ENCODE results near the gene TCF25.
"Not testable (repeated sequence)": the region's sequence is repeated elsewhere in the genome, so short reads cannot be mapped to it uniquely, and the experiment has no call there.

Gene TCF25

DNA sequence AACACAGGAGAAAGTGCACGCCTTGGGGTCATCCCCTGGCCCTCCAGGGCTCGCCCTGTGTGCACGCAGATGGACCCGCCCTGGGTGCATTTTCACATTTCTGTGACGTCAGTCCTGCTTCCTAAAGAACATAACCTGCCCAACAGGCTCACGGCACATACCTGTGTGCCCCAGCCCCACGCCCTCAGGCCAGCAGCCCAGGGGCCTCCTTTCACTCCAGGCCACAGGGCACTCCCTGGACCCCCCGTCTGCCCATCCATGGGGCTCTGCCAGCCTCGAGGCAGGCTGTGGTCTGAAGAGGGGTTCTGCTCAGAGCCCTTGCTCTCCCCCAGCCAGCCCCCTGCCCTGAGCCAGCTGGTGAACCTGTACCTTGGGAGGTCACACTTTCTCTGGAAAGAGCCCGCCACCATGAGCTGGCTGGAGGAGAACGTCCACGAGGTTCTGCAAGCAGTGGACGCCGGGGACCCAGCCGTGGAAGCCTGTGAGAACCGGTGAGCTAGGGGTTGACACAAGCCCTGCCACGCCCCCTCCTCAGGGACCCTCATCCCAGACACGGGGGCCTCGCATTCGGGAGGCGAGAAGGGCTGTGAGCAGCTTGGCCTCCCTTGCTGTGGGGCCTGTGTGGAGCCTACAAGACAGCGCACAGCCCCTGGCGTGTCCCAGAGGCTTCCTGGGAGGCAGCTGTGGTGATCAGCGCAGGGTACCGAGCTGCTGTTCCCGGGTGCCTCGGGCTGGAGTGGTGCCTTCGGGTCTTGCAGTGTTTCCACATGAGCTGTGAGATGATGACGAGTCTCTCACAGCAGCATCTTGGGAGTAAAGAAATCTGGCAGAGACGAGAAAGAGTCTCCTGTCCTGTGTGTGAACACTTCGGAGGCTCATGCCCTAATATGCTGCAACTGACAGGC lies 31.5 kb downstream of the TCF25 start:
- DNase-seq (ENCODE audit: low read depth in 2 of 2): no peak

DNA sequence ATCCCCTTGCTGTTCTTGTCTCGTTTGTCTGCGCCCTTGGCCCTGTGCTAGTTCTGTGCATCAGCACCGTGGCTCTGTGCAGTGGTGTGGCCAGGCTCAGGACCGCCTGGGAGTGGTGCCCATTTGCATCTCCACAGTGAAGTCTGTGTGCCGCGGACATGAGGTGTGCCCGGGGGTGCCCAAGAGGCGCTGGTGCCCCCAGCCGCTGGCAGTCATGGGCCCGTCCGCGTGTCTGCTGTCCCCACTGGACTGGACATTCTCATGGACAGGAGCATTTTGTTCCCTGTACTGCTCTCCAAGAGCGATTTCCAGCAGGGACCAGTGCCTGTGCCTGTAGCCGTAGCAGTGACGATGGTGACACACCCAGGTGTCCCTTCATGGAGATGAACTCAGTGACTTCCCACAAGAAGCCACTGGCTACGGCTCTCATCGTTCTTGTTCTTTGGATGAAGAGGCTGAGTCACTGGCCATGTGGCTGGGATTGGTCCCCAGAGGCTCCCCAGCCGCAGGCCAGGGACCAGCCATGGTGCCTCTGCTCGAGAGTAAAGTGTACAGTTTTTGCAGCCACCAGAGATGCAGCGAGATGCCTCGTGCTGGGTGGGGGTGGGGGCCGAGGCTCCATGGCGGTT lies 32.2 kb downstream of the TCF25 start:
- no peak for DNase-seq (ENCODE audit: low read depth in 2 of 2)

DNA sequence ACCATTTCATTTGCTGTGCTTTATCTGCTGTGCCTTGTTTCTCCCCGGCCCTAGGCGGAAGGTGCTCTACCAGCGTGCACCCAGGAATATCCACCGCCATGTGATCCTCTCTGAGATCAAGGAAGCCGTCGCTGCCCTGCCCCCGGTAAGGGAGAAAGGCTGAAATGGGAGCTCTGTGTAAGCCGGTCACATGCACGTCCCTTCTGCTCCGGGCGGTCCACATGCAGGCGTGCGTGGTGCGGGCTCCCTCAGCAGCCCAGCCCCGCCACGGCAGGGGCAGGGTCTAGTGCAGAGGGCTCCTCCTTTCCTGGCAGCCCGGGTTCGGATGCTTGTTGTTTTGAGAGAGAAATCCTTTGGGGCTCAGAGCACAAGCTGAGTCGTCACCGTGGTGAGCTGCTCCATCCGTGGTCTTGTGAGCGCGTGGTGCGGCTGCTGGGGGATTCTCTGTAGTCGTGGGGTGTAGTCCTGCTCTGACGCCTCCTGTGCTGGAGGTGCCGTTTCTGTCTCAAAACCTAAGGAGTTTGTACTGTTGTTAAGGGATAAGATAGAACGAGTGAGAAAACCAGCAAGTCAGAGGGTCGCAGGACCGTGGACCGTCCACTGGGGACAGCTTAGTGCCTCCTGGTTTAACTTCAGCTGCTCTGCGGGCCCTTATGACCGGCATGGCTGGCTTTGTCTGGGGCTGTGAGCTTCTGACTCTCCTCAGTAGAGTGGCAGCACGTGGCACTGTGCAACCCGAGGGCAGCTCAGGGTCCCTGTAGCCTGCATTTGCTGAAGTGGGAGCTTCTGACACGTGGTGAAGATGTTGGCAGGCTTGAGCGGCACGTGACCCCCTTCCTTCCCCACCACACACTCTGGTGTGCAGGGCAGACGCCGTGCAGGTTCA lies 33.0 kb downstream of the TCF25 start:
- DNase-seq (ENCODE audit: low read depth in 2 of 2): no peak

DNA sequence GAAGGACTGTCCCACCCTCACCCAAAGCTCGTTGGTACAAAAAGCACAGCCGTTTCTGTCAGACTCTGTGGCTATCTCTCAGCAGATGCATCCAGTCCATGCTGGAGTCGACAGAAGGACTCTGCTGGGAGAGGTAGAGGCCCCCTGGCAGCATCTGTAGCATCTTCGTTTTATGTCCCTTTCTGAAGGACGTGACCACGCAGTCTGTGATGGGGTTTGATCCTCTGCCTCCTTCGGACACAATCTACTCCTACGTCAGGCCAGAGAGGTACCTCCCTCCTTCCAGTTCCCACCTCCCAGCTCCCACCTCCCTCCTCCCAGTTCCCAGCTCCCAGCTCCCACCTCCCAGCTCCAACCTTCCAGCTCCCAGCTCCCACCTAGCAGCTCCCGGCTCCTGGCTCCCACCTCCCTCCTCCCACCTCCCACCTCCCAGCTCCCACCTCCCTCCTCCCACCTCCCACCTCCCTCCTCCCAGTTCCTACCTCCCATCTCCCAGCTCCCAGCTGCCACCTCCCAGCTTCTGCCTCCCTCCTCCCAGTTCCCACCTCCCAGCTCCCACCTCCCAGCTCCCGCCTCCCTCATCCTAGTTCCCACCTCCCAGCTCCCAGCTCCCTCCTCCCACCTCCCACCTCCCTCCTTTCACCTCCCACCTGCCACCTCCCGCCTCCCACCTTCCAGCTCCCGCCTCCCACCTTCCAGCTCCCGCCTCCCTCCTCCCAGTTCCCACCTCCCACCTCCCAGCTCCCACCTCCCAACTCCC lies 33.8 kb downstream of the TCF25 start:
- DNase-seq (ENCODE audit: low read depth in 2 of 2): no peak

DNA sequence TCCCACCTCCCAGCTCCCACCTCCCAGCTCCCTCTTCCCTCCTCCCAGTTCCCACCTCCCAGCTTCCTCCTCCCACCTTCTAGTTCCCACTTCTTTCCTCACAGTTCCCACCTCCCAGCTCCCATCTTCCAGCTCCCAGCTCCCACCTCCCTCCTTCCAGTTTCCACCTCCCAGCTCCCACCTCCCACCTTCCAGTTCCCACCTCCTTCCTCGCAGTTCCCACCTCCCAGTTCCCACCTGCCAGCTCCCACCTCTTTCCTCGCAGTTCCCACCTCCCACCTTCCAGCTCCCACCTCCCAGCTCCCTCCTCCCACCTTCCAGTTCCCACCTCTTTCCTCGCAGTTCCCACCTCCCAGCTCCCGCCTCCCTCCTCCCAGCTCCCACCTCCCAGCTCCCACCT lies 34.8 kb downstream of the TCF25 start:
- DNase-seq (ENCODE audit: low read depth in 2 of 2): no peak

DNA sequence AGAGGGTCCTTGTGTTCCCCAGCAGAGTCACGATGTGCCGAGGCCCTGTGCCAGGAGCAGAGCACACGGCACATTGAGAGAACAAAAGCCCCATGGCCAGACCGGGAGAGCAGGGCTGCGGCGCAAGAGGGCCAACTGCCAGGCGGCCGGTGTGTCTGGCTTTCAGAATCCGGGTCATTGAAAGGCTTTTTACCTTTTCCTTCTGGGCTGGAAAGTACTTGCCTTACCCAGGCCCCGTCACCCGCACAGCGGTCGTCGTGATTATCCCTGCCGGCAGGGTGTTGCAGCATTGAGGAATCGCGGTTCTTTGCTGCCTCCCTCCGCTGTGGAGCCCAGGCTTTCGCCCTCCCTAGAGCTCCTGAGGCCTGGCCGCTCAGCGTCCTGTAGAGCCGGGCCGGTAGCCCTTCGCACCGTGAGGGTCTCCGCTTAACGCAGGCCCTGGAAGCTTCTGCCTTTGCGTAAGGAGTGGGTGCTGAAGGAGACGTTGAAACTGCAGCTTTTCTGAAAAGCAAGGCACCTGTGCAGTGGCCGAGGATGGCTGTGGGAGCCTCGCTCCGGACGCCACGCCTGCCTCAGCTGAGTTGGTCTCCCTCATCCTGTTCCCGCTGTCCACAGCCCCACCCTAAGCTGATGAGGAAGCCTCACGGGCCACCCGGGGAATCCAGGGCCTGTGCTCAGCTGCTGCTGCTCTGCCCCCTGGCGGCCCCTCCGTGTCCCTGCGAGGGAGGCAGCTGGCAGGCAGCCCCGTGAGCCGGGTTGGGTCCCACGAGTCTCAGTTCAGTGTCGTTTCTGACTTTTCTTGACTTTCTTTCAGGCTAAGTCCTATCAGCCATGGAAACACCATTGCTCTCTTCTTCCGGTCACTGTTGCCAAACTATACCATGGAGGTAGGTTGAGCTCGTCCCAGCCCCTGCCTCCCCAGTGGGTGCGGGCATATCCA lies 36.7 kb downstream of the TCF25 start:
- DNase-seq (ENCODE audit: low read depth in 2 of 2): peak in 1 of 2 experiments; percentile 34

DNA sequence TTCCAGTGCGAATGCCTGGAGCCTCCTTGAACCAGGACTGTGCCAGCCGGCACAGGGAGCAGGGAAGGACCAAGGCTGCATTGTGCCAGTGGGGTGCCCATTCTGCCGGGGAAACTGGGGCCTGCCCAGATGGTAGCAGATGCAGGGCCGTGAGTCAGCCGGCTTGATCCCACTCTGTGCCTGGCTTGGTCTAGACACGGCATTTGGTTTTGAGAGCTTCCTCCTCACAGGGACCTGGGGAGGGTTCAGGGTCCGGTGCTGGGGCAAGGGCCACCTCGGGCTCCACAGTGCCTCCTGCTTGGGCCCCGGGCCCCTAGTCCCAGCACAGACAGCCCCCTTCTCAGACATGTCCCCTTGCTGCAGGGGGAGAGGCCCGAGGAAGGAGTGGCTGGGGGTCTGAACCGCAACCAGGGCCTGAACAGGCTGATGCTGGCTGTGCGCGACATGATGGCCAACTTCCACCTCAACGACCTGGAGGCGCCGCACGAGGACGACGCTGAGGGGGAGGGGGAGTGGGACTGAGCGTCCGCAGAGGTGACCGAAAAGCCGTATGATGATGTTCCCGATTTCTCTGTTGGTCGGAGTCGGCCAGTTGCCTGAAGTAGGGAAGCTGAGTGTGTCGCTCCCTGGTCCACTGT lies 37.4 kb downstream of the TCF25 start:
- no peak for DNase-seq (ENCODE audit: low read depth in 2 of 2)

DNA sequence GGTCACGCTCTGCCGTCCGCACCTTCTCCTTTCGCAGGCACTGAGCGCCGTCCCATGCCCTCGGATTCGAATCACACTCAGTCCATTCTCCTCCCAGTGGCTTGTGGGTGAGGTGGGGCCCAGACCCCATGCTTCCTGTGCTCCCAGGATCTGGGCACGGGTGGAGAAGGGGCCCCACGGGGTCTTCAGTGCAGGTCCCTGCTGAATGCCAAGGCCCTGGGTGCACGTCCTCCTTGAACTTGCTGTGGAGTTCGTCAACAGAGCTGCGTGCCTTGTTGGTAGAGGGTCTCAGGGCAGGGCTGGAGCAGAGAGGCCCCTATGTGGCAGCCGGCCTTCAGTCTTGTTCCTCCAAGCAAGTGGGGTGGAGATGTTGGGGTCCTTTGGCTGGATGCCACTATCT lies 38.0 kb downstream of the TCF25 start:
- DNase-seq (ENCODE audit: low read depth in 2 of 2): no peak

DNA sequence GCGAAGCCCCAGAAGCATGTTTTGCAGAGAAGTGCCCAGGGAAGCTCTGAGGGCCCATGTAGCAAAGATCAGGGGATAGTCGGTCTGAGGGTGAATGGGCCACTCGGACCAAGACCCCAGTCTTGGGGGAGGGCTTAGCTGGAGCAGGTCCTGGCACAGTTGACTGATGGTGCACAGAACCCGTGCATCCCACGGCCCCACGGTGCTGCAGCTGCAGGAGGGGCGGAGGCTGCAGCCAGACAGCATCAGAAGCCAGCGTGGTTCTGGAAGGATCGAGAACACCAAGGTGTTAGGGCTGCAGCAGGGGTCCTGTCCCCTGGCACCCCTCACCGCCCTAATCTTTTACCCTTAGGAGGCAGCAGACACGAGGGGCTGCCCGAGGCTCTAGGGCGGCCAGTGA lies 38.8 kb downstream of the TCF25 start:
- no peak for DNase-seq (ENCODE audit: low read depth in 2 of 2)

DNA sequence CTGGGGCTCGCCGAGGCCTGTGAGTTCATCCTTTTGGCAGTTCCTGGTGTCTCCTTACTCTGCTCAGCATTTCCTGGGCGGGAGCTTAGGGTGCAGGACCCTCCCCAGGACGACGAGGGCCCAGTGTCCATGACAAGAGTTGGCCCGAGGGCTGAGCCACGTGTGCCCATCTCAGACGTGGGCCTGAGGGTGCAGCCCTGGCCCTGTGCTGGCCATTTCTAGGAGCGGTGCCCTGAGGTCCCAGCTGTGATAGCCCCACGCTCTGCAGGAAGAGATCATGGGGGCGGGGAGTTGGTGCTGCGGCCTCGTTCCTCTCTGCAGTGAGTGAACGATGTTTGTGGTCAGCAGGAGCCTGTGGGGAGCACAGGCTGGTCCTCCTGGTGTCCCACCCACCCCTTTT lies 39.2 kb downstream of the TCF25 start:
- DNase-seq (ENCODE audit: low read depth in 2 of 2): no peak

DNA sequence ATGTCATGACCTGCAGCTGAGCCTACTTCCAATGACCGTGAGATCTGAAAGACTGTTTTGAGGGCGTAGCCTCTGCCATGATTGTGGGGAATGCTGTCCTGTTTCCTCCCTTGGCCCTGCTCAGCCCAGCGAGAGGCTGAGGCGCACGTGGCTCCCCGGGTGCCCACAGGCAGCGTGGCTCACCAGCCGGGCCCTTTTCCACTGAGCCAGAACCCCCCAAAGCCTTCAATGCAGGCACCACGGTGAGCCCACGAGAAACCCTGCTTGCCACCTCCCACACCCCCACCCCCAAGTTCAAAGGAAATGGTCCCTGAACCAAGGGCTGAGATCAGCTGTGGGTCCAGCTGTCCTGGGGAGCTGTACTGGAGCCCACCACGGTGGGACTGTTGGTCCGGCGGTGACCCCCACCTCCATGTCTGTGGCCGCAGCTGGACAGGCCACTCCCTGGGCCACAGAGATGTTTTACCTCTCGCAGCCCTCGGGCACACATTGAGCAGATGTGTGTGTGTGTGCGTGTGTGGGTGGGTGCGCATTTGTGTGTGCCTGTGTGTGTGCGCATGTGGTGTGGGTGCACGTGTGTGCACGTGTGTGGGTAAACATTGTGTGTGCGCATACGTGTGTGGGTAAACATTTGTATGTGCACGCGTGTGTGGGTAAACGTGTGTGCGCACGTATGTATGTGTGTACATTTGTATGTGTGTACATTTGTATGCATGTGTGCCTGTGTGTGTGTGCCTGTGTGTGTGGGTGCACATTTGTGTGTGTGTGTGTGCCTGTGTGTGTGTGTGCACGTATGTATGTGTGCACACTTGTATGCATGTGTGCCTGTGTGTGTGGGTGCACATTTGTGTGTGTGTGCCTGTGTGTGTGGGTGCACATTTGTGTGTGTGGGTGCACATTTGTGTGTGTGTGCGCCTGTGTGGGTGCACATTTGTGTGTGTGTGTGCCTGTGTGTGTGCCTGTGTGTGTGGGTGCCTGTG lies 40.3 kb downstream of the TCF25 start:
- DNase-seq (ENCODE audit: low read depth in 2 of 2): no peak

DNA sequence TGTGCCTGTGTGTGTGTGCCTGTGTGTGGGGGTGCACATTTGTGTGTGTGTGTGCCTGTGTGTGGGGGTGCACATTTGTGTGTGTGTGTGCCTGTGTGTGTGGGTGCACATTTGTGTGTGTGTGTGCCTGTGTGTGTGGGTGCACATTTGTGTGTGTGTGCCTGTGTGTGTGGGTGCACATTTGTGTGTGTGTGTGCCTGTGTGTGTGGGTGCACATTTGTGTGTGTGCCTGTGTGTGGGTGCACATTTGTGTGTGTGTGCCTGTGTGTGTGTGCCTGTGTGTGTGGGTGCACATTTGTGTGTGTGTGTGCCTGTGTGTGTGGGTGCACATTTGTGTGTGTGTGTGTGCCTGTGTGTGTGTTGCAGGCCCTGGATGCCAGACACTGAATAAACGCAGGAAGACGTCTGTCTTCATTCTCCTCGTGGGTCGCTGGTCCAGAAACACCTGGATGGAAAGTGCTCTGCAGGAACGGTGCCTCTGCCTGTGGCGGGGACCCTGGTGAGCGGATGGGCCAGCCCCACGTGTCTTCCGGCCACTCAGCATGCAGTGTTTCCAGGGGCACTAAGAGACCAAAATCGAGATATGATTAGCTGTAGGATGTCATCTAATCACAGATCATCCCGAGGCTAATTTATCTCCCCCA lies 41.4 kb downstream of the TCF25 start:
- not testable (repeated sequence) for DNase-seq (ENCODE audit: low read depth in 2 of 2)

DNA sequence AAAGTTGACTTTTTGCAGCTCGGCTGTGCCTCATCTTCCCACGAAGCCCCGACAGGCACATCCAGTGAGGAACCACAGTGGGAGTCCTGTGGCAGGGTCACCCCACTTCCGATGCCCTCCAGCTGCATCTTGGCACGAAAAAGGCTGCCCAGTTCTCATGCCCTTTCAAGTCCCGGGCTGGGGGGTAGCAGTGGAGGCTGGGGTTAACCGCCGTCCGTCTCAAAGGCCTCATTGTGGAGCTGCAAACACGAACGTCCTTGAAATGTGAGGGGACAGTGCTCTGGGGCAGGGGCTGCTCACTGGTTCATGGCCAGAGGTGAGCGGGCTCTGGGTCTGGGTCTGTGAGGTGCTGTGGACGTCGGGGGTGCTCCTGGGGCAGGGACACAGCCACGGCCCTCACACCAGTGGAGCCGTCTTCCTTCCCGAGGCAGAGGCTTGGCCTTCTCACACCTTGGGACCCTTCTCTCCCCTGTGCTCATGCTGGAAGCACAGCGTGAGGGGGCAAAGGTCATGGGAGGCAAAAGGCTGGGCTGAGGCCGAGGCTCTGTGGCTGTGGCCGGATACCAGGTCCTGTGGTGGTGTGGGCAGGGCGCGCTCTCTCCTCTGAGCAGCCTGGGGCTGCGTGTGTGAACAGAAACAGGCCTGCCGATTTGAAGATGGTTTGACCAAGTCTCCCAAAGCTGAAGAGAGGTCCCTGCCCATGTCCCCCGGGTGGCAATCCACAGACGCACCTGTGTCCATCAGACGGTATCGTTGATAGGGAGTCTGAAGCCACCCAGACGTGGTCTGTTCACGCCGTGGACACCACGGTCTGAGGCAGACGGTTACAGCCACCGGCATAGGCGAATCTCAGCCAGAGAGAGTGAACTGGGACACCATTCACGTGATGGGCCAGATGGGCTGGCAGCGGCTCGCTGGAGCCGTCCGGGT lies 42.2 kb downstream of the TCF25 start:
- DNase-seq (ENCODE audit: low read depth in 2 of 2): no peak

DNA sequence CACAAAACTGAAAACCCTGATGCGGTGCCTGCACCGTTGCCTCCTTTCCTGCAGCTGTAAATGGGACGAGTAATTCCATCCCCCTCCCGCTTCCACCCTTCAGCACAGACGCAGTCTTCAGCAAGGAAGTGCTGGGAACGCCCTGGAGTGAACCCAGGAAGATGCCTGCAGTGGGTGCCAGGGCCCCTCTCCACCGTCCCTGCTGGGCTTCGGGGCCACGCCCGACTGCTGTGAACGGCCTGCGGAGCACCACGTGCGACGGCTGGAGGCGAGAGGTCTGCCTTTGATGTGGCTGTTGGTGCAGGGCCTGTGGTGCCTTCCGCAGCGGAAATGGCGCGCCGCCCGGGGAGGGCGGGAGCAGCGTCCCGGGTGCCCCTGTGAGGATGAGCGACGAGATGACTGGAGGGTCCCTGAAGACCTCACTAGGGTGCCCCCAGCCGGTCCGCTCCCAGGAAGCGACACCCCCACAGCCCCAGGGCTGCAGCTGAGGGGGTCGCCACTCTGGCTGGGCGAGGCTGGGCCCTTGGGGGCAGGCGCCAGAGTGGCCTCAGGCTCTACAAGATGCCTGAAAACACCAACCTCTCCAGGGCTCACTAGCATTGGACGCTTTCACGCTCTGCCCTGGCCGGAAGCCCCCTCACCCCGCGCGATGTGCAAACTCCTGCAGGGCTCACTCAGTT lies 44.5 kb downstream of the TCF25 start:
- peak in 1 of 2 experiments; percentile 26 for DNase-seq (ENCODE audit: low read depth in 2 of 2)

DNA sequence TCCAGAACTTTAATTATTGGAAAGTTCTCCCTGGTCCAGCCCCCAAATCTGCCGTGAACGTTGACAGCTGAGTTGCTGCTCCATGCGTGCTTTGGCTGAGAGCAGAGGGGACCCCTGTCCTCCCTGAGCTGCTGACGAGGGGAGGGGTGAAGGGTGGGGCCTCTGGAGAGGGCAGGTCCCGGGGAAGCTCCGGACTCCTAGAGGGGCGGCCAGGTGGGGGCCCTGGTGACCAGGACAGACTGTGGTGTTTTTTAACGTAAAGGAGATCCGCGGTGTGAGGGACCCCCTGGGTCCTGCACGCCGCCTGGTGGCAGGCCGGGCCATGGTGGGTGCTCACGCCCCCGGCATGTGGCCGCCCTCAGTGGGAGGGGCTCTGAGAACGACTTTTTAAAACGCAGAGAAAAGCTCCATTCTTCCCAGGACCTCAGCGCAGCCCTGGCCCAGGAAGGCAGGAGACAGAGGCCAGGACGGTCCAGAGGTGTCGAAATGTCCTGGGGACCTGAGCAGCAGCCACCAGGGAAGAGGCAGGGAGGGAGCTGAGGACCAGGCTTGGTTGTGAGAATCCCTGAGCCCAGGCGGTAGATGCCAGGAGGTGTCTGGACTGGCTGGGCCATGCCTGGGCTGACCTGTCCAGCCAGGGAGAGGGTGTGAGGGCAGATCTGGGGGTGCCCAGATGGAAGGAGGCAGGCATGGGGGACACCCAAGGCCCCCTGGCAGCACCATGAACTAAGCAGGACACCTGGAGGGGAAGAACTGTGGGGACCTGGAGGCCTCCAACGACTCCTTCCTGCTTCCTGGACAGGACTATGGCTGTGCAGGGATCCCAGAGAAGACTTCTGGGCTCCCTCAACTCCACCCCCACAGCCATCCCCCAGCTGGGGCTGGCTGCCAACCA lies 45.3 kb downstream of the TCF25 start, which contains the start of gene MC1R:
Gene MC1R, plus strand, starts transcription at position 410 of the 895 bp plus-strand sequence. Its CDS starts 397 bp downstream, at position 807.
- DNase-seq (ENCODE audit: low read depth in 2 of 2): no peak
